HG03378 (cell line): Measurements from ENCODE around the gene LEMD2.
"Not testable (repeated sequence)": the region's sequence is repeated elsewhere in the genome, so short reads cannot be mapped to it uniquely, and the experiment has no call there.

Source experiments
- ATAC-seq: cut with Tn5 transposase; IDR thresholded peaks from one replicate; pipeline ENCODE4 v1.9.1; 2021; ENCODE audit warnings: mild to moderate bottlenecking, moderate library complexity; ENCODE audit not compliant: unreplicated experiment

LEMD2 gene

GRCh38 chr6:33788694-33789549, at the start of gene LEMD2:
TSS of gene LEMD2 (minus strand) at chr6:33789130. CDS start at chr6:33789116, 14 bp downstream.
- ATAC-seq, result peak; percentile 74

DNA sequence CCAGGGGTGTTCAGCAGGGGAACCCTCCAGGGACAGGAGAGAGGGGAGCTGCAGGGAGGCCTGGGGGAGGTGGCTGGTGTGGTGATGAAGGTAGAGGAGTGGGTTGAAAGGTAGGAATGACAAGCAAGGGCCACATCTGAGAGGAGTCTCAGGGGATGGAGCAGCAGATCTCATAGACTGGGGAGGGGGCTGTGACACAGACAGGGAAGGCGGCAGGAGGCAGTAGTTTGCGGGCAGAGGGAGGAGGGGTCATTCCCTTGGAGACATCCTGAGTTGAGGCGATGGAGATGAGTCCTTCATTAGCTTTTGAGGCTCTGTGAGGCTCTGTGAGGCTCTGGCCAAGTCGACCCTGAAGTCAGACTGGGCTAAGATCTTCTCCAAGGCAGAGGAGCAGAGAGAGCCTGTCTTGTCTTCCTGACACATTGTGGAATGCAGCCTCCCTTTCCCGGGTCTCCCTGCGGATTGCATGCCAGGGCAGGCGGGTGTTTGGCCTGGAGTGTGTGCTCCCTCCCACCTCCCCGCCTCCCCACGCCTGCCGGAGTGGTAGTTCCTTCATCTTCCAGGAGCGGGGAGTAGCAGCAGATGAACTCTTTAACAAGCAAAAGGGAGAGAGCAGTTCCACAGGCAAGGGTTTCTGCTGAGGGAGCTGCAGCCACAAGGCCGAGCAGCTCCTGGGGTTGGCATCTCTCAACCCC, 49.2 kb upstream of the LEMD2 start:
- ATAC-seq, result no peak

GRCh38 chr6:33836806-33837469, 48.0 kb upstream of the LEMD2 start:
- ATAC-seq, result no peak

DNA sequence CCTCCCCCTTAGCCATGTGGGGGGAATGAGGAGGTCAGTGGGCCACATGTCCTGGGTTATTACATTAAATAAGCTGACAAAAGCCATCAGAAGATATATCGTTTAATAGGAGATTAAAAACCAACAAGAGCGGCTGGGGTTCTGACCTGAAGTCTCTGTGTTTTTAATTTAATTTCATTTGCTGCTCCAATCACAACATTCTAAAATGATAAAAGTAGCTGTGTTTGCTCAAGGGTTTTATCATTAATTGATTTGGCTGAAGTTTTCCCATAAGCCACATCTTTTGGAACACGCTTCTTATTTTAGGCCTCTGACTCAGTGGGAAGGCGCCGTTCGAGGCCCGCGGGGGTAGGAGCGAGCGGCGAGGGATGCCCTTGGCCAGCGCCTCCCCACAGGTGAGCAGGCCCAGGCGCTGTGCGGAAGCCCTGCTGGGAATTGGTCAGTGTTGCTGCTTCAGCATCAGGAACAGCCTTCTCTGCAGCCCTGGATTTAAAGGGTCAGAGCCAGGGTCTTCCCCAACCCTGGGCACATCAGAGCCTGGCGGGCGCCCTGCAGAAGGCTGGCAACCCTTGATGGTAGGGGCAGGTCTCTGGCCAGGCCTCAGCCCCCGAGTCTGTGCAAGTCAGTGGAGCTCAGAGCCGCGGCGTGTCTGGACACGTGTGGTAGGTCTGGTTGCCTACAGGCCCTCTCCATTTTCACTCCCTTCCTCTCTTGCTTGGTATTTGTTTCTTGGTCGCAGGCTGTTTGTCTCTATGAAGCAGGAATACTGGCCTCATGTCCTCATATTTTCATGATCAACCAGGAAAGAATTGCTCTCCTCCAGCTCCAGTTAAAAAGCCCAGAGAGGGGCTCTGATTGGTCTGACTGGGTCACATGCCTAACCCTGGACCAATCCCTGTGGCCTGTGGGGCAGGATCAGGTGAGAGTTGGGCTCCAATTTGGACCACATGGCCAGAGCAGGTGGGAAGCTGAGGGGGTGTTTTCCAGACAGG, 45.8 kb upstream of the LEMD2 start:
- no peak for ATAC-seq

DNA sequence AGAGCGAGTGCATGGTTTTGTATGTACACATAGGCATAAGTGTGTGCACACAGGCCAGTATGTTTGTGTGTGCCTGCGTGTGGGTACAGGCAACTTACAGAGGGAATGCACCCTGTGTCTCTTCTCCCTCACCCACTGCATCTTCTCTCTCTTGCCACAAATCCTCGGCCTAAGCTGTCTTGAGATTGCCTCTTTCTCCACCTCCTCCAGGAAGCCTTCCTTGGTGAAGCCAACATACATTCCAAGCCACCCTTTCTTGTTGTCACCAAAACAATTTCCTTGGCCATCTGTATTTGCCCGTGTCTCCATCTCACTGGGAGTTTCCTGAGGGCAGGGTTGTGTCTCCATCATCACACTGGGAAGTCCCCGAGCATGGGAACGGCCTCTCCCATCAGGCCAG, 44.7 kb upstream of the LEMD2 start:
- no peak for ATAC-seq

DNA sequence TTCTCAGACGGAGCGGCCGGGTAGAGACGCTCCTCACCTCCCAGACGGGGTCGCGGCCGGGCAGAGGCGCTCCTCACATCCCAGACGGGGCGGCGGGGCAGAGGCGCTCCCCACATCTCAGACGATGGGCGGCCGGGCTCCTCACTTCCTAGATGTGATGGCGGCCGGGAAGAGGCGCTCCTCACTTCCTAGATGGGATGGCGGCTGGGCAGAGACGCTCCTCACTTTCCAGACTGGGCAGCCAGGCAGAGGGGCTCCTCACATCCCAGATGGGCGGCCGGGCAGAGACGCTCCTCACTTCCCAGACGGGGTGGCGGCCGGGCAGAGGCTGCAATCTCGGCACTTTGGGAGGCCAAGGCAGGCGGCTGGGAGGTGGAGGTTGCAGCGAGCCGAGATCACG, 43.9 kb upstream of the LEMD2 start:
- not testable (repeated sequence) for ATAC-seq

GRCh38 chr6:33831725-33832124, 42.8 kb upstream of the LEMD2 start:
- ATAC-seq, result not testable (repeated sequence)

- no peak for ATAC-seq
Observed at GRCh38 chr6:33830635-33831240, 41.8 kb upstream of the LEMD2 start.

DNA sequence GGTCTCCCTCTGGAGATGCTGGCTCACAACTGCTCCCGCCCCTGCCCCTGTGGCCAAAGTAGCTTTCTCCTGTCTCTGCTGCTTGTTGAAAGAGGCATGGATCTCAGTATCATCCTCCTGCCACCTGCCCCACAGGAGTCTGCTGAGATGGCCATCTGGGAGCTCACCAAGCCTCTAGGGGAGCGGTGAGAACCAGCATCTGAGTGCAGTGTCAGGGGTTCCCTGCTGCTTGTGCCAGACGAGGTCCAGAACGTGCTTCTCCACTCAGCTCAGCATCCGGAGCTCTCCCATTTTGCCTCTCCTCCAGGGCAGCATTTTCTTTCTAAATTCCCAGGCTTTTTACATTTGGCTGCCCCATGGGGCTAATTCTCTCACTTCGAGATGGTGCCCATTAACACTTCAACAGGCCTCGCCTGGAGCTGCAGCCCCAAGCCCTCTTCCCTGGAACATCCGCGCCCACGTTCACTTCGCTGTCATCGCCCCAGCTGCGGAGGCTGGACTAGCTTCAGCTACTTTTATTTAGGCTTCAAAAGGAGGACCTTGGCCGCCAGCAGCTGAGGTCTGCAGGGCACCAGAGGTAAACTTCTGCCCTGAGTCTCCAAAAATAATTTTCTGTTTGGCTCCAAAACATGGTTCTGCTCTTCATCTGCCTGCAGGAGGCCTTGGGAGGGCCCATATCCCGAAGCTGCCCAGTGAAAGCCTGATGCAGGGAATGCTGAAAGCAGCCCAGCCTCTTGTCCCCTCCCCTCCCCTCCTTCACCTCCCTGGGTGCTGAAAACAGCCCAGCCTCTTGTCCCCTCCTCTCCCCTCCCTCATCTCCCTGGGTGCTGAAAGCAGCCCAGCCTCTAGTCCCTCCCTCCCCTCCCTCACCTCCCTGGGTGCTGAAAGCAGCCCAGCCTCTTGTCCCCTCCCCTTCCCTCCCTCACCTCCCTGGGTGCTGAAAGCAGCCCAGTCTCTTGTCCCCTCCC, 40.1 kb upstream of the LEMD2 start:
- no peak for ATAC-seq

- no peak for ATAC-seq
Observed at GRCh38 chr6:33828452-33828763, 39.5 kb upstream of the LEMD2 start.

GRCh38 chr6:33827546-33828451, 38.9 kb upstream of the LEMD2 start:
- no peak for ATAC-seq

- no peak for ATAC-seq
Observed at GRCh38 chr6:33826537-33826936, 37.6 kb upstream of the LEMD2 start.

DNA sequence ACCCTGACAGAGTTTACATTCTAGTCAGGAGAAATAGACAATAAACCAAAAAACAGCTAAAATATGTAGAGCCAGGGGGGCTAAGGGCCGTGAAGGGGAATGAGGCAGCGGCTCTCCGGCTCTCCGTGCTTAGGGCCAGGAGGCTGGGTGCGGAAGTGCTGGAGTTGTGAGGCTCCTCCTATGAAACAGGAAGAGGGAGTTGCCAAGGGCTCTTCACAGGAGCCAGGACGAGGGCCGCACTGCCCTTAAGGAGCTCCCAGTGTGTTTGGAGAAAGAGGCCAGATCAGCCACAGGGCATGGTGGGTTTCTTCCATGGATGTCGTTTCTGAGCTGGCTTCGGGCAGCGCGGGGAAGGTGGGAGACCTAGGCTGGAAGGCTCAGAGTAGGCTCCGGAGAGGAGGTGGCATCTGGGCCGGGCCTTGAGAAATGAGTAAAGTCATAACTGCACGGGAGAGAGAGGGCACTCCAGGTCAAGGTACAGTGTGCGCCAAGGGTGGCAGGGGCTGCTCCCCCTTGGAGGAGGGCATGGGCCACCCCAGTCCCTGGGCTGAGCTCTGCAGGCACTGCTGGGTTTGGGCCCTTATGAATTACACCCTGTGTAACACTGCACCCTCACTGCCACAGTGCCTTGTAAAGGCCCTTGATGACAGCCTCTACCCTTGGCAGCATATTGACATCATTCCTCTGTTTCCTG, 35.7 kb upstream of the LEMD2 start:
- ATAC-seq, result no peak

- no peak for ATAC-seq
Observed at GRCh38 chr6:33823806-33824205, 34.9 kb upstream of the LEMD2 start.

- ATAC-seq, result no peak
Observed at GRCh38 chr6:33822575-33823395, 33.9 kb upstream of the LEMD2 start.

- no peak for ATAC-seq
Observed at GRCh38 chr6:33820784-33821520, 32.0 kb upstream of the LEMD2 start.
